Right kidney (tissue), 9 donors: Measurements from ENCODE around the gene CEP20.
"Not testable (repeated sequence)": the region's sequence is repeated elsewhere in the genome, so short reads cannot be mapped to it uniquely, and the experiment has no call there.

ENCODE experiments used
- DNase-seq: peaks from one replicate; pipeline ENCODE4 v3.0.0-alpha.2; 2016
- long read RNA-seq, 8 donors: transcript quantifications; one replicate each; lab custom pipeline, GENCODE V29; 2026

Gene CEP20
- long read RNA-seq, donor 1, transcript FOPNL-201 (5 exons, 2,275 nt) = major isoform, 16 of 20 reads
- long read RNA-seq, donor 1, partial matches to known transcripts = 0 of 20 reads
- long read RNA-seq, donor 1, other reads (novel, unspliced or antisense) = 0 of 20 reads
- long read RNA-seq, donor 2, transcript FOPNL-201 (5 exons, 2,275 nt) = major isoform, 14 of 16 reads
- long read RNA-seq, donor 2, partial matches to known transcripts = 0 of 16 reads
- long read RNA-seq, donor 2, other reads (novel, unspliced or antisense) = 0 of 16 reads
- long read RNA-seq, donor 3, transcript FOPNL-201 (5 exons, 2,275 nt) = major isoform, 13 of 13 reads
- long read RNA-seq, donor 3, partial matches to known transcripts = 0 of 13 reads
- long read RNA-seq, donor 3, other reads (novel, unspliced or antisense) = 0 of 13 reads
- long read RNA-seq, donor 4, transcript FOPNL-201 (5 exons, 2,275 nt) = major isoform, 22 of 26 reads
- long read RNA-seq, donor 4, partial matches to known transcripts = 0 of 26 reads
- long read RNA-seq, donor 4, other reads (novel, unspliced or antisense) = 0 of 26 reads
- long read RNA-seq, donor 5, transcript FOPNL-201 (5 exons, 2,275 nt) = major isoform, 16 of 17 reads
- long read RNA-seq, donor 5, partial matches to known transcripts = 0 of 17 reads
- long read RNA-seq, donor 5, other reads (novel, unspliced or antisense) = 0 of 17 reads
- long read RNA-seq, donor 6, transcript FOPNL-201 (5 exons, 2,275 nt) = major isoform, 16 of 17 reads
- long read RNA-seq, donor 6, partial matches to known transcripts = 0 of 17 reads
- long read RNA-seq, donor 6, other reads (novel, unspliced or antisense) = 0 of 17 reads
- long read RNA-seq, donor 7 = 0 reads
- long read RNA-seq, donor 8, transcript FOPNL-201 (5 exons, 2,275 nt) = major isoform, 24 of 40 reads
- long read RNA-seq, donor 8, partial matches to known transcripts = 14 of 40 reads
- long read RNA-seq, donor 8, other reads (novel, unspliced or antisense) = 0 of 40 reads

GRCh38 chr16:15888072-15888976, at the start of gene CEP20:
Gene CEP20, minus strand, starts transcription at chr16:15888603. Its CDS starts 18 bp downstream, at chr16:15888585.
- DNase-seq = peak; percentile 94

- not testable (repeated sequence) for DNase-seq
Observed at GRCh38 chr16:15936809-15937208, 48.4 kb upstream of the CEP20 start.

- no peak for DNase-seq
Observed at GRCh38 chr16:15934991-15935390, 46.6 kb upstream of the CEP20 start.

GRCh38 chr16:15933781-15934180, 45.4 kb upstream of the CEP20 start:
- no peak for DNase-seq

- DNase-seq = no peak
Observed at GRCh38 chr16:15932939-15933338, 44.5 kb upstream of the CEP20 start.

- DNase-seq = no peak
Observed at GRCh38 chr16:15928261-15929104, 40.1 kb upstream of the CEP20 start.

- no peak for DNase-seq
Observed at GRCh38 chr16:15925631-15926030, 37.2 kb upstream of the CEP20 start.

- no peak for DNase-seq
Observed at GRCh38 chr16:15924996-15925395, 36.6 kb upstream of the CEP20 start.

GRCh38 chr16:15919331-15919730, 30.9 kb upstream of the CEP20 start:
- no peak for DNase-seq

- DNase-seq = not testable (repeated sequence)
Observed at GRCh38 chr16:15918314-15918713, 29.9 kb upstream of the CEP20 start.

GRCh38 chr16:15916323-15916722, 27.9 kb upstream of the CEP20 start:
- DNase-seq = no peak

GRCh38 chr16:15915555-15916081, 27.2 kb upstream of the CEP20 start:
- DNase-seq = no peak

GRCh38 chr16:15913046-15913698, 24.8 kb upstream of the CEP20 start:
- no peak for DNase-seq

- no peak for DNase-seq
Observed at GRCh38 chr16:15911198-15911597, 22.8 kb upstream of the CEP20 start.

- DNase-seq = no peak
Observed at GRCh38 chr16:15907863-15908478, 19.6 kb upstream of the CEP20 start.

- no peak for DNase-seq
Observed at GRCh38 chr16:15906439-15906838, 18.0 kb upstream of the CEP20 start.

GRCh38 chr16:15903960-15904359, 15.6 kb upstream of the CEP20 start:
- no peak for DNase-seq

GRCh38 chr16:15900901-15901500, 12.6 kb upstream of the CEP20 start:
- no peak for DNase-seq

GRCh38 chr16:15900357-15900756, 12.0 kb upstream of the CEP20 start:
- no peak for DNase-seq
